Activated naive CD8-positive, alpha-beta T cell treated with anti-CD3 and anti-CD28 coated beads, Interleukin-2, amount 50 U/mL, for 24 hours (primary cell): ENCODE measurements around the gene SORL1.

Experiments
- ATAC-seq: fragments of 150-1000 bp; cut with Tn5 transposase; one replicate; pipeline ENCODE4 v1.10.0; 2021
- DNase-seq: peaks from one replicate; pipeline ENCODE4 v3.0.0; 2021
- H3K27ac Mint-ChIP-seq: one replicate; pipeline ENCODE4 v1.8.0; 2021; ENCODE audit warnings: mild to moderate bottlenecking, mixed read lengths
- H3K27me3 Mint-ChIP-seq: one replicate; pipeline ENCODE4 v1.8.0; 2021; ENCODE audit warnings: mixed read lengths
- H3K36me3 Mint-ChIP-seq: one replicate; pipeline ENCODE4 v1.8.0; 2021; ENCODE audit warnings: low read depth, mixed read lengths
- H3K4me1 Mint-ChIP-seq: one replicate; pipeline ENCODE4 v1.8.0; 2021; ENCODE audit warnings: mixed read lengths
- H3K4me3 Mint-ChIP-seq: one replicate; pipeline ENCODE4 v1.8.0; 2021; ENCODE audit warnings: mild to moderate bottlenecking, moderate library complexity, mixed read lengths
- H3K9me3 Mint-ChIP-seq: one replicate; pipeline ENCODE4 v1.8.0; 2021; ENCODE audit warnings: mixed read lengths

Gene SORL1

GRCh38 chr11:121508449-121508848, 56.3 kb downstream of the SORL1 start:
- Mint-ChIP-seq H3K4me3 (no peak overlapping the region), H3K27ac (no peak overlapping the region), H3K27me3 (no peaks in the 10 kb centered on the region), H3K4me1 (peaks cover 53% of the 10 kb centered on the region), H3K36me3 (peaks cover 63% of the 10 kb centered on the region), H3K9me3 (peaks cover 19% of the 10 kb centered on the region)
- DNase-seq (no peak), ATAC-seq (no peak)

DNA sequence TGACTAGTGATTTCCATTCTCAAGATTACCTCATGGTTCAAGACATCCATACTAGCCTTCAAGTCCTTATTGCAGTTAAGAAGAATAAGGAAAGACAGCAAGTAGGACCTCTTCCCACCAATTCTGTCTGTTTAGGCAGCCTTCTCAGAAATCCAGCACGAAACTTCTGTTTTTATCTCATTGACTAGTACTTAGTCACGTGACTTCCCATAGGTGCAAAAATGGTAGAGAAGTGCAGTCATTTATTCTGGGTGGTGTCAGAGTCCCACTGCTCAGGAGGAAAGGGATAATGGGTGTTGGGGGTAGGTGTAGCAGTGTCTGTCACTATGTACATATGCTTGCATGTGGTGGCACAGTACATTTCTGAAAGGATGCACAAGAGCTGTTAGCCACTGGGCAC, 58.3 kb downstream of the SORL1 start:
- Mint-ChIP-seq H3K36me3 (peaks cover 53% of the 10 kb centered on the region), H3K27ac (no peak overlapping the region), H3K27me3 (no peaks in the 10 kb centered on the region), H3K4me3 (no peak overlapping the region), H3K9me3 (peaks cover 11% of the 10 kb centered on the region), H3K4me1 (peaks cover 70% of the 10 kb centered on the region)
- DNase-seq (no peak), ATAC-seq (no peak)

DNA sequence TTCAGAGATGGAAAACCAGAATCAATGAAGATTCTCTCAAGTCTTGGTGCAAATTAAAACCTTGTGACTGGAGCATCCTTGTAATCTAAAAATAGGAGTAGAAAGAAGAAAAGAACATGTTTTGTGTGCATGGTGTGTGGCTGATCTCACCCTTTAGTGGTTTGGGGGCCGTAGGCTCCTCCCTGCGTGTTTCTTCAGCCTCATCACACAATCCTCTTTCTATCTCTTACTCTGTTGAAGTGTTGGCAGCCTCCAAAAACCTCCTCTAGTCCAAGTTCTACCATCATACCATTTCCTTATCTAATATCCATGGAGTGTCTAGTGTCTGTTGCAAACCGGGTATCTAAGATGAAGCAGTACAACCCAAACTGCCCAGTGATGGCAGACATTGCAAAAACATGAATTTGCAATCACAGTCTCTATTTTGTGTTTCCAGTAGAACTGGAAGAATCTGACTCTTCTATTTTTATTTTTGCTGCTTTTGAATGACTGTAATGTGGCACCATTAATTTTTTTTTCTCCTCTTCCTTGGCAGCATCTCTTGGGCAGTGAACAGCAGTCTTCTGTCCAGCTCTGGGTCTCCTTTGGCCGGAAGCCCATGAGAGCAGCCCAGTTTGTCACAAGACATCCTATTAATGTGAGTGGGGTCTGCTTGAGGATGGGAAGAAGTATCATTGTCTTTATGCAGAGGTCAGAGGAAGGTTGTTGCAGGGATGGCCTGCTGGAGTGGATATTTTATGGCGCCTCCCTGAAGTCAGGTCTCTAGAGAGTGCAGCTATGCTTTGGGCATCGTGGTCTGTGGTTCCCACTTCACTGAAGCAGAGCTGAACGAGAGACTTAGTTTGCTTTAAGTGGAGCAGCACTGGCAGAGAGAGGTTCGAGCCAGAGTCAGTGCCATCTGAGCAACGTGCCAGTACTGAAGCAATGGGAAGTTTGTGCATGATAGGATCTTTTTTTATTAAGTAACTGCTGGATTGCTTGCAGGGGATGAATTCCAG, 60.7 kb downstream of the SORL1 start:
- no peak overlapping the region for H3K4me3 Mint-ChIP-seq
- no peaks in the 10 kb centered on the region for H3K27me3 Mint-ChIP-seq
- ATAC-seq (no peak), DNase-seq (no peak)
- H3K4me1 Mint-ChIP-seq = peaks cover 73% of the 10 kb centered on the region
- peaks cover 46% of the 10 kb centered on the region for H3K36me3 Mint-ChIP-seq
- H3K27ac Mint-ChIP-seq = peak overlapping the region; percentile 25
- H3K9me3 Mint-ChIP-seq = no peaks in the 10 kb centered on the region

DNA sequence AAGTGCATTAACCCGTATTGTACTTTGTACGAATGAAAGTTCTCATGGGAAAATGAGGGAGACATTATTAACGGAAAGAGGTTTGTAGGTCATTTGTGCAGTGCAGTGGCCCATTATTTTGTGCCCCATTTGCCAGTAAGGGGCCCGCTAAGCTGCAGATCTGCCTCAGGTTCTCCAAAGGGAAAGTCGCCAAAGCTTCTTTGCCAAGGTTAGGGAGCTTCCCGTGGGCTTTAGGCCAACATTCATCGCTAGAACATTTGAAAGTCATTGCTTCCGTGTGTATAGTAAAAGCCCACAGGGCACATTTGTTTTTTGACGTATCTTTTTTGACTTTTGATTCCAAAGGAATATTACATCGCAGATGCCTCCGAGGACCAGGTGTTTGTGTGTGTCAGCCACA, 61.7 kb downstream of the SORL1 start:
- ATAC-seq = no peak
- peaks cover 50% of the 10 kb centered on the region for H3K36me3 Mint-ChIP-seq

DNA sequence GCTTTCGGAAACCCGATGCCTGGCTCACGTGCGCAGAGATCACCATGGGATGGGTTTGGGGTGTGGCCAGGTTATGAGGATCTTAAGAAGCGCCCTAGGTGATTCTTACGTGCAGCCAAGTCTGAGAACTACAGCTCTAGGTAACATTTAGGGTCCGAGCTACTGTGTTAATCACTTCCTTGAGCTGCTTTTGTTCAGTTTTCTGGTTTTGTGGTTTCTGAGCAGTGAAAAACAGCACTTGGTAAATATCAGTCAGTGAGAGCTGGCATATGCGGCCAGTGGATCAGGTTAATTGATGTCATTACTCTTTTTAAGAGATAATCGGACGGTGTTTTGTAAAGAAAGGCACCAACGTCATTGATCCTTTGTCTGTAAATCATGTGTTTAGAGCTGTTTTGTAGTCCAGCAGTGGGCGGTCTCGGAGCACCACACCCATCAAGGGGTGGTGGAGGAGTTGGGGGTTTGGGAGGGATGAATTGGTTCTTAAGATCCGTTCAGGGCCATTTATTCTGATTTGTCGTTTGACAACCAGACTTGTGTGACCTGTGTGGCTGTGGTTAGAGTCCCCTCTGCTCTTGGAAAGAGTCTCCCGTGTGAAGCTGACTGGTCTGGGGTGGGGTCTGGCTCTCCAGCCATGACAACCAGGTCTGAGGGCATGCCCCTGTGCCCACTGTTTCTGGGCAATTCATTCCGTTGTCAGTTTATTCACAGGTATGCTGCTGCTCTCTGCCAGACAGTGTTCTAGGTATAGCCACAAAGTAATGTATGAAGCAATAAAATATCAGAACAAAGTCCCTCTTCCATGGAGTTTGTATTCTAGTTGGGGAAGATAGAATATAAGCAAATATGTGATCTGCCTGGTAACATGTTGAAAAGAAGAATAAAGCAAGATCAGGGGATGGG, 62.6 kb downstream of the SORL1 start:
- DNase-seq = peak; percentile 18
- Mint-ChIP-seq H3K4me1 (peaks cover 68% of the 10 kb centered on the region), H3K27ac (peak overlapping the region; percentile 76), H3K27me3 (no peaks in the 10 kb centered on the region), H3K9me3 (no peaks in the 10 kb centered on the region), H3K4me3 (peak overlapping the region; percentile 13), H3K36me3 (peaks cover 48% of the 10 kb centered on the region)
- ATAC-seq = peak; percentile 81

More for the DNA sequence above, 61.7 kb downstream of the SORL1 start:
- Mint-ChIP-seq H3K27me3 (no peaks in the 10 kb centered on the region), H3K4me3 (no peak overlapping the region), H3K4me1 (peaks cover 72% of the 10 kb centered on the region), H3K27ac (no peak overlapping the region), H3K9me3 (no peaks in the 10 kb centered on the region)
- DNase-seq = no peak

GRCh38 chr11:121515335-121515671, 63.2 kb downstream of the SORL1 start:
- no peak for ATAC-seq
- Mint-ChIP-seq H3K27ac (peak overlapping the region; percentile 76), H3K4me3 (no peak overlapping the region), H3K4me1 (peaks cover 67% of the 10 kb centered on the region), H3K27me3 (no peaks in the 10 kb centered on the region), H3K36me3 (peaks cover 49% of the 10 kb centered on the region), H3K9me3 (no peaks in the 10 kb centered on the region)
- DNase-seq = no peak

- DNase-seq (no peak), ATAC-seq (no peak)
- Mint-ChIP-seq H3K4me3 (no peak overlapping the region), H3K27me3 (no peaks in the 10 kb centered on the region), H3K27ac (peak overlapping the region; percentile 49), H3K36me3 (peaks cover 48% of the 10 kb centered on the region), H3K4me1 (peaks cover 69% of the 10 kb centered on the region), H3K9me3 (no peaks in the 10 kb centered on the region)
These were observed 65.9 kb downstream of the SORL1 start for GRCh38 chr11:121517996-121518395.

GRCh38 chr11:121520243-121521144, 68.4 kb downstream of the SORL1 start:
- no peak overlapping the region for H3K4me3 Mint-ChIP-seq
- peaks cover 48% of the 10 kb centered on the region for H3K4me1 Mint-ChIP-seq
- peak overlapping the region; percentile 28 for H3K27ac Mint-ChIP-seq
- H3K9me3 Mint-ChIP-seq = peaks cover 6% of the 10 kb centered on the region
- peaks cover 49% of the 10 kb centered on the region for H3K36me3 Mint-ChIP-seq
- DNase-seq (no peak), ATAC-seq (no peak)
- no peaks in the 10 kb centered on the region for H3K27me3 Mint-ChIP-seq

GRCh38 chr11:121521145-121522042, 69.3 kb downstream of the SORL1 start:
- Mint-ChIP-seq H3K4me3 (no peak overlapping the region), H3K27ac (peak overlapping the region; percentile 72), H3K27me3 (no peaks in the 10 kb centered on the region), H3K9me3 (peaks cover 8% of the 10 kb centered on the region), H3K4me1 (peaks cover 43% of the 10 kb centered on the region), H3K36me3 (peaks cover 52% of the 10 kb centered on the region)
- DNase-seq (no peak), ATAC-seq (peak; percentile 60)

DNA sequence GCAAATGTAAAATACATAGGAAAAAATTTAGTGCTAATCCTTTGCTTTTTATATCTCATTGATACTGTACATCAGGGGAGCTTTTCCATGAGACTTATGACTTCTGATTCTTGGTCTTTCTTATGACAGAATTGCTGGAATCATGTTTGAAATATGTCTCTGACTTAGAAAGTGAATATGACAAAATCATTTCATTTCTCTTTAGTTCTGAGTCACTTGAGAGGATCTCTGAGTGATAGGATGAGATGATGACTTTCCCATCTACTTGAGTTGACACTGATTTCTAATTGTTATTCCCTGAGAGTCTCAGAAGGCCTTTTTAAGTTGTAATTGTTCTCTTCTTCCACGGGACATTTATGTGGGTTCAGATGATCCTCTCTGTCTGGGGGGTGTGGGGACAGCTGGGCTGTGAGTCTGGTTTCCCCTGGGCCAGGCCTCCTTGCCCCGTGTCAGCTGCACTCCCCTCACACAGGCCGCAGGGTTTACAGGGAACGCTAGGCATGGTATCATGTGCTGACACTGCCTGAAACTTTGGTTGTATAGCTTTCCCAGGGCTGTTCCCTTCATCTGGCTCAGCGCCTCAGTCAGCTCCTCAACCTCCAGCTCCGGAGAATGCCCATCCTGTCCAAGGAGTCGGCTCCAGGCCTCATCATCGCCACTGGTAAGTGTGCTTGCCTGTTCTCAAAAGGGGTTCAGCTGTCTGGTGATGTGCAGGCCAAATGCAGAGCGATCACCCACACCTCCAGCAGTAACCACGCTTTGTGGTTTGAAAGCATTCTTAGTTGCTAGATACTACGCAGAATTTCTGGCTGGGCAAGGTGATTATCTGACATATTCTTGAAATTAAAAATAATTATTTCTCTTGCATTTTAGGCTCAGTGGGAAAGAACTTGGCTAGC, 70.2 kb downstream of the SORL1 start:
- Mint-ChIP-seq H3K4me3 (no peak overlapping the region), H3K4me1 (peaks cover 44% of the 10 kb centered on the region), H3K9me3 (peaks cover 8% of the 10 kb centered on the region), H3K27ac (peak overlapping the region; percentile 32), H3K36me3 (peaks cover 51% of the 10 kb centered on the region), H3K27me3 (no peaks in the 10 kb centered on the region)
- no peak for DNase-seq
- no peak for ATAC-seq

- Mint-ChIP-seq H3K9me3 (peaks cover 11% of the 10 kb centered on the region), H3K4me1 (peaks cover 35% of the 10 kb centered on the region), H3K27me3 (no peaks in the 10 kb centered on the region), H3K36me3 (peaks cover 42% of the 10 kb centered on the region), H3K27ac (no peak overlapping the region), H3K4me3 (no peak overlapping the region)
- DNase-seq = no peak
- ATAC-seq = no peak
These were observed 71.6 kb downstream of the SORL1 start for GRCh38 chr11:121523581-121524232.

- DNase-seq = no peak
- Mint-ChIP-seq H3K4me1 (peaks cover 35% of the 10 kb centered on the region), H3K27me3 (no peaks in the 10 kb centered on the region), H3K36me3 (peaks cover 46% of the 10 kb centered on the region), H3K4me3 (no peak overlapping the region), H3K9me3 (peaks cover 15% of the 10 kb centered on the region), H3K27ac (no peak overlapping the region)
- ATAC-seq = no peak
These were observed 72.1 kb downstream of the SORL1 start for GRCh38 chr11:121524233-121524631.
